ENCODE data around the gene NOD2.

Gene NOD2

DNA sequence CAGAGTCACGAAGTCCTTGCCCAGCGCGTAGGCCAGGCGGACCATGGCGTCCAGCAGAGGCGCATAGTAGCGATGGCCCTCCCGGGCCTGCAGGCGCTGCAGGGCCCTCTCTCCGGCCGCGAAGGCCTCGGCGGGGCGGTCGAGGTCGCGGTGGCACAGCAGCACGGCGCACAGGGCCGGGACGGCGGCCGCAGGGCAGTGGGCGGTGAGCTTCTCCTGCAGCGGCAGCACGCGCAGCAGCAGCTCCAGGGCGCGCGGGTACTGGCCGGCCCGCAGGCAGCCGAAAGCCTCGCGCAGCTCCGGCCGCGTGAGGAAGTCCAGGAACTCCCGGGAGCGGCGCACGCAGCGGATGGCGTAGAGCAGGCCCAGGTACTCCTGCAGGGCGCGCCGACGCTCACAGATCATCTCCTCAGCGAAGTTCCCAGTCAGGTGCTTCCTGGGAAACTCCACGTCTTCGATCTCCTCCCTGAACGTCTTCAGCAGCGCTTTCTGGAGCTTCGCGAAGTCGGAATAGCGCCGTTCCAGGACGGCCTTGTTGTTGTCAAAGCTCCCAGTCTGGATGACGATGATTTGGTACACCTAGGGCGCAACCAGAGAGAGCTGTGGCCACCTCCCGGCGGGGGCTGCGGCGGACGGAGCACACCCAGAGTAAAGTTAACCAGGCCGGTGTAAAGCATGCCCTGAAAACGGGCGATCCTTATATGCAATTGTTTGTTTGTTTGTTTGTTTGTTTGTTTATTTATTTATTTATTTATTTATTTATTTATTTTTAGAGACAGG, 19.7 kb upstream of the NOD2 start:
- H3K36me3 ChIP-seq (ENCODE audit: control insufficient read depth, insufficient read depth, low read length, severe bottlenecking) = no peaks in the 10 kb centered on the region
- H3K4me3 ChIP-seq (ENCODE audit: low read length) = no peak overlapping the region
- H3K9ac ChIP-seq (ENCODE audit: low read length) = no peak overlapping the region
- H3K9me3 ChIP-seq (ENCODE audit: control insufficient read depth, low read length) = peaks cover 28% of the 10 kb centered on the region
- H3K27me3 ChIP-seq (replicated peaks; ENCODE audit: control insufficient read depth, insufficient read depth, low read length) = peaks cover 15% of the 10 kb centered on the region
- no peaks in the 10 kb centered on the region for H3K4me1 ChIP-seq (ENCODE audit: control insufficient read depth, insufficient read depth, low read length)
- DNase-seq (ENCODE audit: low read depth) = no peak

DNA sequence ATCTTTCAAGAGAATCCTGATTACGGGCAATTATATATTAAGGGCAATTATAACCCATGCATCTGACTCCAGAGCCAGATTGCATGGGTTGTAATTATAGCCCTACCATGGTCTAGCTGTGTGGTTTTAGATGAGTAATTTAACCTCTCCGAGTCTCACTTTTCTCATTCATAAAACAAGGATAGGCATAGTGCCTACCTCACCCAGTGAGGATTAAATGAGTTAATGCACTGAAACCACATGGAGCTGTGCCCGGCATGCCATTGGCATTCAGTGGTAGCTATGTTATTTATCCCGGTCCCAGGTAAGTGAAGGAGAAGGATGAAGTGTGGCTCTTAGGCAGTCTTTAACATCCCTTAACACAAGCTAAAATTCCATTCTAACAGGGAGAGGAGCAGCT, 18.6 kb upstream of the NOD2 start:
- no peak for DNase-seq (ENCODE audit: low read depth)
- no peaks in the 10 kb centered on the region for H3K4me1 ChIP-seq (ENCODE audit: control insufficient read depth, insufficient read depth, low read length)
- H3K36me3 ChIP-seq (ENCODE audit: control insufficient read depth, insufficient read depth, low read length, severe bottlenecking) = no peaks in the 10 kb centered on the region
- no peak overlapping the region for H3K9ac ChIP-seq (ENCODE audit: low read length)
- no peak overlapping the region for H3K4me3 ChIP-seq (ENCODE audit: low read length)
- peaks cover 15% of the 10 kb centered on the region for H3K27me3 ChIP-seq (replicated peaks; ENCODE audit: control insufficient read depth, insufficient read depth, low read length)
- H3K9me3 ChIP-seq (ENCODE audit: control insufficient read depth, low read length) = peaks cover 28% of the 10 kb centered on the region

DNA sequence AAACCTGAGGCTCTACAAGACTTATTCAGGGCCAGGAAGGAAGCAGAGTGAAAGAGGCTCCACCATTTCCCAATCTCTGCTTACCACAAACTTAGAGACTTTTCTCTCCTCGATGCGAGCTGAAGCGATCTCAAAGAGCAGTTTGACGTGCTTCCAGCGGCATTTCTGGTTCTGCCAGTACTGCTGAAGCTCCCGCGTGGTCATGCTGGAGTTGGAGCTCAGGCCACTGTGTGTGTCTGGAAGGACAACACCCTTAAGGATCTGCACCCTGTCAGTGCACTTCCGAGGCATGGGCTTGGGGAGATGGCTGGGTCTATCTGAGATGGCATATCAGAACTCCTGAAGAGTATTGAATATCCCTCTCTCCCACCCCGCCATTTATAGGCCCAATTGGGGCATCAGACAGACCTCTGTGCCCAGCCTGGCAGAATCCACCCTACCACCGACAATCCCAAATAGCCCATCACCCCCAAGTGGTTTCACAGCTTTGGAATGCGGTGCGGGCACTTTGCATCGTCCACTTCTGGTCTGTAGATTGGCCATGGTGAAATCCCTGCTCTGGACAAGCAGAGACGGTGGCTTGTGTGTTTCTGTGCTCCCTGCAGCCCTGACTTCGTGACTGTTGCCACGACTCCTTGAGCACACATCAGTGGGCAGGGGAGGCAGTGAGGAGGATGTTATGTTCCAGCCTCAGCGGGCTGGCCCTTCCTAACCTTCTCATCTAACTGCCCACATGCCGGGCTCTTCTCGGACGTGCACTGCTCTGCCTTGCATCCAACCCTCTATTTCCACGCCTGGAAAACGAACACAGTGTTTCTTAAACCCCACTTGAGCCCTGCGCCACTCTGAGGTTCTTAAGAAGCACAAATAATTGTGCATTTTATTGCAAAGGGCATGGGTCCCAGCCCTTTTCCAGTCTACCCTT, 17.5 kb upstream of the NOD2 start:
- Histone ChIP-seq H3K4me3 (ENCODE audit: low read length) (no peak overlapping the region), H3K27me3 (replicated peaks; ENCODE audit: control insufficient read depth, insufficient read depth, low read length) (peaks cover 15% of the 10 kb centered on the region), H3K9ac (ENCODE audit: low read length) (no peak overlapping the region), H3K4me1 (ENCODE audit: control insufficient read depth, insufficient read depth, low read length) (no peaks in the 10 kb centered on the region), H3K9me3 (ENCODE audit: control insufficient read depth, low read length) (peaks cover 28% of the 10 kb centered on the region), H3K36me3 (ENCODE audit: control insufficient read depth, insufficient read depth, low read length, severe bottlenecking) (no peaks in the 10 kb centered on the region)
- no peak for DNase-seq (ENCODE audit: low read depth)

DNA sequence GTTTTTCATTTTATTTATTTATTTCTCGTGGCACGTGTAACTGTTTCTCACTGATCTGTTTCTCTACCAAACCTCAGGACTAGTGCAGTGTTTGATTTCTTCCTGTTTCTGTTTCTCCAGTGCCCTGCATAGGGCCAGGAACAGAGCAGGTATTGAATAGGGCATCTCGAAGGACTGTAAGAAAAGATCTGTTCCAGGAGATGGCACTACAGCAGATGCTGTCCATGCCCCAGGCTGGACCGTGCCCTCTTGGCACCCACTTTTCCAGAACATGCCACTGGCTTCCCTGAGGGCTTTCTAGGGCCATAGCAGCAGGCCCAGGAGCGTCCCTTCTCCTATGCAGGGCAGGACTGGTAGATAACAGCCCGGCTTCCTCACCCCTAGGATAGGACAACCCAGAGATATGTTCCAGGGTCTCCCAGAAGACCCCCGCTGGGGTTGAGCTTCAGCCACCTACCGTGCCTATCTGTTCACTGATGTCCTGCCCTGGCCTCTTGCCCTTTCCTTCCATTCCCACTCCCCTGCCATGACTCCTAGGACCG, 16.7 kb upstream of the NOD2 start:
- Histone ChIP-seq H3K27me3 (replicated peaks; ENCODE audit: control insufficient read depth, insufficient read depth, low read length) (peaks cover 18% of the 10 kb centered on the region), H3K4me3 (ENCODE audit: low read length) (no peak overlapping the region), H3K9me3 (ENCODE audit: control insufficient read depth, low read length) (peaks cover 21% of the 10 kb centered on the region), H3K4me1 (ENCODE audit: control insufficient read depth, insufficient read depth, low read length) (no peaks in the 10 kb centered on the region), H3K36me3 (ENCODE audit: control insufficient read depth, insufficient read depth, low read length, severe bottlenecking) (no peaks in the 10 kb centered on the region), H3K9ac (ENCODE audit: low read length) (no peak overlapping the region)
- no peak for DNase-seq (ENCODE audit: low read depth)

DNA sequence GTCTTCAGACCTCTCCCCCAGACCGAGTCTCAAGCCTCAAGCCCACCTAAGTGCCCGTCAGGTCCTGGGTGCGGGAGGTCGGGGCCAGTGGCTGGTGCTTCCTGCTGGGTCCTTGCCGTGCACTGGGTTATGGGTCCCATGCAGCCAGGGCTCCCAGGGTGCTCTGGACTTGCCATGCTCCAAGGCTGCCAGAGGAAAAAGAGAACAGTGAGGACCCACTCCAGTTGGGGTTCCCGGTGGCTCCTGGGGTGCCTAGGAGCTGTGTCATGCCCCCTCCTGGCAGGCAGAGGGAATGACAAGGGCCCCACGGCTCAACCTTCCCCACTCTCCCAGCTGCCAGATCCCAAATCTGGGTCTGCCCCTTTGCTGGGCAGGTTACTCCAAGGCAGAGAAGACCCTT, 16.1 kb upstream of the NOD2 start:
- no peak overlapping the region for H3K9ac ChIP-seq (ENCODE audit: low read length)
- H3K9me3 ChIP-seq (ENCODE audit: control insufficient read depth, low read length) = peaks cover 15% of the 10 kb centered on the region
- peaks cover 18% of the 10 kb centered on the region for H3K27me3 ChIP-seq (replicated peaks; ENCODE audit: control insufficient read depth, insufficient read depth, low read length)
- H3K4me1 ChIP-seq (ENCODE audit: control insufficient read depth, insufficient read depth, low read length) = no peaks in the 10 kb centered on the region
- H3K36me3 ChIP-seq (ENCODE audit: control insufficient read depth, insufficient read depth, low read length, severe bottlenecking) = no peaks in the 10 kb centered on the region
- no peak for DNase-seq (ENCODE audit: low read depth)
- no peak overlapping the region for H3K4me3 ChIP-seq (ENCODE audit: low read length)

DNA sequence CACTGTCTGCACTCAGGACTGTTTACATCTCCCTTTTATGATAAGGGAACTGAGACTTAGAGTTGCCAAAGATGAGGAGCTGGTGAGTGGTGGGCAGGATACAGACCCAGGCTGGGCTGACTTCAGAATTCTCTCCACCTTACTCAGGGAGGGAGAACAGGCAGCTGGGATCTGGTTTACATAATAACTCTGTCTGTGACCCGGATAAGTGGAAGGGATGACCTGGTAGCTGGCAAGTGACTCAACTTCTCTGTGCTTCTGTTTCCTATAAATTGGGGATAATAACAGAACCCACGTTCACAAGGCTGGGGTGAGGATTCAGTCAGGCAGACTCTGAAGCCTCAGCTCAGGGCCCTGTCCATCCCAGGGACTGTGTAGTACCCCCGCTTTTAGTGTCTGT, 14.9 kb upstream of the NOD2 start:
- H3K4me1 ChIP-seq (ENCODE audit: control insufficient read depth, insufficient read depth, low read length) = no peaks in the 10 kb centered on the region
- peaks cover 18% of the 10 kb centered on the region for H3K27me3 ChIP-seq (replicated peaks; ENCODE audit: control insufficient read depth, insufficient read depth, low read length)
- DNase-seq (ENCODE audit: low read depth) = no peak
- H3K9me3 ChIP-seq (ENCODE audit: control insufficient read depth, low read length) = peaks cover 4% of the 10 kb centered on the region
- no peaks in the 10 kb centered on the region for H3K36me3 ChIP-seq (ENCODE audit: control insufficient read depth, insufficient read depth, low read length, severe bottlenecking)
- H3K9ac ChIP-seq (ENCODE audit: low read length) = no peak overlapping the region
- no peak overlapping the region for H3K4me3 ChIP-seq (ENCODE audit: low read length)

DNA sequence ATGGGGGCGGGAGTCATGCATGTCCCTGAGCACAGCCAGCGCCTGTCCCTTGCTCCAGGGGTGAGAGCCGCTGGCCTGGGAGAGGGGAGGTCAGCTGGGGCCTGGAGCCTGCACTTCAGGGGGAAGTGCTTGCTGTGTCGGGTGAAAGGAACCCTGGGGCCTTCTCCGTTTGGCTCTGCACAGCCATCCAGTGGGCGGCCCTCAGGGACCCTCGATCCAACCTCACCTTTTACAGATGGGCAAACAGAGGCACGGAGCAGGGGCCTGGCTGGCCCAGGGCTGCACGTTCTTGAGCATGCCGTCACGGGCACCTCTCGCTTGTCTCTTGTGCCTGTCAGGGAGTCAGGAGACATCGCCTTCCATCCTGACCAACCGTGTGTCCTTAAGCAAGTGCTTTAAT, 14.1 kb upstream of the NOD2 start:
- H3K4me1 ChIP-seq (ENCODE audit: control insufficient read depth, insufficient read depth, low read length) = no peaks in the 10 kb centered on the region
- no peaks in the 10 kb centered on the region for H3K36me3 ChIP-seq (ENCODE audit: control insufficient read depth, insufficient read depth, low read length, severe bottlenecking)
- H3K9ac ChIP-seq (ENCODE audit: low read length) = no peak overlapping the region
- H3K4me3 ChIP-seq (ENCODE audit: low read length) = no peak overlapping the region
- DNase-seq (ENCODE audit: low read depth) = no peak
- no peaks in the 10 kb centered on the region for H3K9me3 ChIP-seq (ENCODE audit: control insufficient read depth, low read length)
- H3K27me3 ChIP-seq (replicated peaks; ENCODE audit: control insufficient read depth, insufficient read depth, low read length) = peaks cover 18% of the 10 kb centered on the region

DNA sequence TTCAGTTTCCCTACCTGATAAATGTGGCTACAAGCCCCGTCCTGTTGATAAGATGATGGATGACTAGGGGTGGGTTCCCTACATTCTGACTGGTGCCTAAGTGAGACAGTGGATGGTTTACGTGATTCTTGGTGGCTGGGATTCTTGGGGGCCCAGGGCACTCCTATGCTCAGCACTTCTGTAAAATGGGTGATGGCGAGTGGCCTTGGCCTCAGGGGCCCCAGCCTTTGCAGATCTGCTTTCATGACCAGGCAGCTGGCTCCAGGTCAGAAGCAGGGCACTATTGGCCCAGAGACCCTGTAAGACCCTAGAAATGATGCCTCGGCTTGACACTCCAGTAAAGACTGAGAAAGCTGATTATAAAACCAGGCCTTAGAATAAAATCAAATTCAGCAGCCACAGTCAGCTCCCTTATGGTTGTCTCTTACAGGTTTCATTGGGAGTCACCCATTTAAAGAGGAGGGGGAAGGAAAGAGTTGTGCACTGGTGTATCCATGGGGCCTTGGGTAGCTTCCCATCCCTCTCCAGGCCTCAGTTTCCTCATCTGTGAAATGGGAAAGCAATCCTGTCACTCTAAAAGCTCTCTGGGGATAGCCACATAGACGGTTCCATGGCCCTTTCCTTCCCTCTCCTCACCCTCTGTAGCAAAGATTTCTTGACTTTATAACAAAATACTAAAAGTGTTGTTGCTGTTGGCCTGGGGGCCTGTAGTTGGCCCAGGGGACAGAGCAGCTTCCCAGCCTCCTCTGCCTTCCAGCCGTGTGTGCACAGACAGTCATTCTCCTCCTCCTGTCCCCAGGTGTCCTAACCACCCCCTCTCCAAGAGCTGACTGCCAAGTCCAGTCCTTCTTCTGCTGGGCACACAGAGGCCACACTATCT, 13.5 kb upstream of the NOD2 start:
- no peak overlapping the region for H3K9ac ChIP-seq (ENCODE audit: low read length)
- no peaks in the 10 kb centered on the region for H3K4me1 ChIP-seq (ENCODE audit: control insufficient read depth, insufficient read depth, low read length)
- H3K9me3 ChIP-seq (ENCODE audit: control insufficient read depth, low read length) = no peaks in the 10 kb centered on the region
- DNase-seq (ENCODE audit: low read depth) = no peak
- H3K4me3 ChIP-seq (ENCODE audit: low read length) = no peak overlapping the region
- H3K27me3 ChIP-seq (replicated peaks; ENCODE audit: control insufficient read depth, insufficient read depth, low read length) = peaks cover 18% of the 10 kb centered on the region
- H3K36me3 ChIP-seq (ENCODE audit: control insufficient read depth, insufficient read depth, low read length, severe bottlenecking) = no peaks in the 10 kb centered on the region

DNA sequence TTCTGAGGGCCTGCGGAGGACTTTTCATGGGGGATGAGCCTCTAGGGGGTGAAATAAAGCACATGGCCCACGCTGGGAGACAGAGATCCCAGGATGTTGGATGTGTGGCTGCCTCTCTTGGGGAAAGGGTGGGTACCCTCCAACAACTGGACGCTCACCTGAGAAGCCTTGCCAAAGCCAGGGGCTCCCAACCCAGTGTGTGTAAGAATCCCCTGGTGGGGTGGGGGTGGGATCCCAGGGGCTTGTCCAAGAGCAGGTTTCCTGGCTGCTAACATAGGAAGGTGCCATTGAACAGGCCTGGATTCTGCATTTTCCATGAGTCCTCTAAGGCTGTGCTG, 12.9 kb upstream of the NOD2 start:
- Histone ChIP-seq H3K36me3 (ENCODE audit: control insufficient read depth, insufficient read depth, low read length, severe bottlenecking) (no peaks in the 10 kb centered on the region), H3K9me3 (ENCODE audit: control insufficient read depth, low read length) (no peaks in the 10 kb centered on the region), H3K9ac (ENCODE audit: low read length) (no peak overlapping the region), H3K4me1 (ENCODE audit: control insufficient read depth, insufficient read depth, low read length) (peaks cover 3% of the 10 kb centered on the region), H3K4me3 (ENCODE audit: low read length) (no peak overlapping the region), H3K27me3 (replicated peaks; ENCODE audit: control insufficient read depth, insufficient read depth, low read length) (peaks cover 13% of the 10 kb centered on the region)
- DNase-seq (ENCODE audit: low read depth) = no peak

DNA sequence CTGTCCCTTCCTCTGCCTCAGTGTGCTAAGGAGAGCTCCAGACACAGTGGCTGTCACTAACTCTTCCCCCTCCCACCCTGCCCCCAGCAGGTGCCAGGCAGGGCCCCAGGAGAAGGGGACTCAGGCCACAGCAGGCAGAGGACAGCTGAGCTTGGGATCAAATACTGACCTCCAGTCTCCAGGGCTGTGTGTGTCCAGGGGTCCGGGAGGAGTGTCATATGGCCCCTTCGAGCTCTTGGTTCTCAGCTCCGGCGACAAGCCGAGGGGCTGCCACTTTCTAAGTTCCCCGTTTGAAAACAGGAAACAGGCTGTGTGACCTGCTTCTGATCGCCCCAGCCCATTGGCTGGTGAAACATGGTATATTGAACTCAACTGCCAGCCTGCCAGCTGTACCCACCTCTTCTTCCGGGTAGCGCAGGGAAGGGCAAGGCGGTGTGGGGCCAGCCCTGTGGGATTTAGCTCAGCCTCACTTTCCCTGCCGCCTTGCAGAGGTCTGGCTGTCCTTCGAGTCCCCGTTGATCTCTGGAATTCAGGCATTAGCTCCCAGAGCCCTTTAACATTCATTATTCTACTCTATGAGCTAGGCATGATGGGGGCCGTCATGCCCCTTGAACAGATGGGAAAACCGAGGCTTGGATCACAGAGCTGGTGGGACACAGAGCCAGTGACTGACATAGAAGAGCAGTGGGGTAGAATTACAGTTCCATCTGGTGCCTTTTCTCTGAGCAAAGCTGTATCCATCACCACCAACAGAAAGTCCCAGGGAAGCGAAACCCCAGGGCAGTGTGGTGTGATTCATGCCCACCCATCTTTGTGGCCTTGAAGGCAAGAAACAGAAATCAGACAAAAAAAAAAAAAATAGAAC, 12.2 kb upstream of the NOD2 start, which contains the start of gene SNX20:
Gene SNX20, minus strand, starts transcription at position 292 of the 865 bp plus-strand sequence. CDS start 3,786 bp downstream, outside the sequence.
- no peaks in the 10 kb centered on the region for H3K36me3 ChIP-seq (ENCODE audit: control insufficient read depth, insufficient read depth, low read length, severe bottlenecking)
- H3K9me3 ChIP-seq (ENCODE audit: control insufficient read depth, low read length) = no peaks in the 10 kb centered on the region
- peaks cover 3% of the 10 kb centered on the region for H3K4me1 ChIP-seq (ENCODE audit: control insufficient read depth, insufficient read depth, low read length)
- no peak within 1 kb of the TSS for H3K4me3 ChIP-seq (ENCODE audit: low read length)
- peaks cover 10% of the 10 kb centered on the region for H3K27me3 ChIP-seq (replicated peaks; ENCODE audit: control insufficient read depth, insufficient read depth, low read length)
- no peak within 1 kb of the TSS for H3K9ac ChIP-seq (ENCODE audit: low read length)
- DNase-seq (ENCODE audit: low read depth) = no peak
